ENCODE results near the gene ECD.

GRCh38 chr10:73205890-73206289 is 38.1 kb upstream of the ECD start:
- TF ChIP-seq EZH2phosphoT487 (IDR thresholded peaks at IDR 0.05) (no peak), EZH2 (IDR thresholded peaks at IDR 0.05) (no peak)
- TF ChIP-seq, protein P1, sequence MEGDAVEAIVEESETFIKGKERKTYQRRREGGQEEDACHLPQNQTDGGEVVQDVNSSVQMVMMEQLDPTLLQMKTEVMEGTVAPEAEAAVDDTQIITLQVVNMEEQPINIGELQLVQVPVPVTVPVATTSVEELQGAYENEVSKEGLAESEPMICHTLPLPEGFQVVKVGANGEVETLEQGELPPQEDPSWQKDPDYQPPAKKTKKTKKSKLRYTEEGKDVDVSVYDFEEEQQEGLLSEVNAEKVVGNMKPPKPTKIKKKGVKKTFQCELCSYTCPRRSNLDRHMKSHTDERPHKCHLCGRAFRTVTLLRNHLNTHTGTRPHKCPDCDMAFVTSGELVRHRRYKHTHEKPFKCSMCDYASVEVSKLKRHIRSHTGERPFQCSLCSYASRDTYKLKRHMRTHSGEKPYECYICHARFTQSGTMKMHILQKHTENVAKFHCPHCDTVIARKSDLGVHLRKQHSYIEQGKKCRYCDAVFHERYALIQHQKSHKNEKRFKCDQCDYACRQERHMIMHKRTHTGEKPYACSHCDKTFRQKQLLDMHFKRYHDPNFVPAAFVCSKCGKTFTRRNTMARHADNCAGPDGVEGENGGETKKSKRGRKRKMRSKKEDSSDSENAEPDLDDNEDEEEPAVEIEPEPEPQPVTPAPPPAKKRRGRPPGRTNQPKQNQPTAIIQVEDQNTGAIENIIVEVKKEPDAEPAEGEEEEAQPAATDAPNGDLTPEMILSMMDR (IDR thresholded peaks at IDR 0.05), result no peak

All from neural progenitor cell (in vitro differentiated cells).